RWPE1 (cell line): ENCODE data around the gene CACNA1B.

ENCODE experiments used
- CTCF ChIA-PET: fragments of 350-600 bp; sonication (Branson Sonifier 250); formaldehyde crosslinking; extraction: SDS; loops from one replicate; lab custom pipeline; 2021; lab: Yijun Ruan, JAX
- POLR2A ChIA-PET: fragments of 400-600 bp; formaldehyde crosslinking; extraction: SDS; loops from one replicate; lab custom pipeline; 2020; ENCODE audit warnings: antibody characterized with exemption; ENCODE audit not compliant: low non-redundant PET; lab: Yijun Ruan, JAX
- DNase-seq: peaks from one replicate; pipeline ENCODE4 v3.0.0; 2012; ENCODE audit warnings: low spot score
- H3K27ac ChIP-seq: fragments of 450-650 bp; 2 replicates; pipeline ENCODE4 v1.5.1; 2017
- CTCF ChIP-seq: fragments of 450-650 bp; conservative IDR thresholded peaks from 2 replicates; pipeline ENCODE4 v1.5.1; 2017; ENCODE audit warnings: low read depth, mild to moderate bottlenecking

CACNA1B gene

GRCh38 chr9:137838576-137838975, 39.0 kb upstream of the CACNA1B start:
- ChIA-PET CTCF (interaction anchor here (0.7 kb wide), 1 partner anchor 218 kb away, joined by 3 read pairs; no protein-coding TSS in a partner anchor), POLR2A (no interaction called here)
- no peak for TF ChIP-seq CTCF

DNA sequence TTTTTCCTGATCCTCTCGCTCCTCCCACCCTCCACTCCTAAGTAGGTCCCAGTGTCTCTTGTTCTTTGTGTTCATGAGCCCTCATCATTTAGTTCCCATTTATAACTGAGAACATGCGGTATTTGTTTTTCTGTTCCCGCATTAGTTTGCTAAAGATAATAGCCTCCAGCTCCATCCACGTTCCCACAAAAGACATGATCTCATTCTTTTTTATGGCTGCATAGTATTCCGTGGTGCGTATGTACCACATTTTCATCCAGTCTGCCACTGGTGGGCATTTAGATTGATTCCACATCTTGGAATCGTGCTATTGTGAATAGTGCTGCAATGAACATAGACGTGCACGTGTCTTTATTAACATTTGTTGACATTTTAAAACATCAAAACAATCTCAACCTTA, 34.2 kb upstream of the CACNA1B start:
- ChIA-PET CTCF (no interaction called here), POLR2A (no interaction called here)
- no peak for TF ChIP-seq CTCF
- no peak overlapping the region for H3K27ac ChIP-seq
- DNase-seq = no peak

More at GRCh38 chr9:137838576-137838975, 39.0 kb upstream of the CACNA1B start:
- H3K27ac ChIP-seq = no peak overlapping the region
- DNase-seq = no peak

- H3K27ac ChIP-seq = no peak overlapping the region
- DNase-seq = no peak
- ChIA-PET CTCF (no interaction called here), POLR2A (no interaction called here)
- TF ChIP-seq CTCF = no peak
Observed at GRCh38 chr9:137851516-137852267, 25.9 kb upstream of the CACNA1B start.

- ChIA-PET CTCF (interaction anchor here (0.7 kb wide), 1 partner anchor 201 kb away, joined by 5 read pairs; no protein-coding TSS in a partner anchor), POLR2A (no interaction called here)
- no peak for DNase-seq
- no peak overlapping the region for H3K27ac ChIP-seq
- TF ChIP-seq CTCF = no peak
Observed at GRCh38 chr9:137853392-137853995, 24.1 kb upstream of the CACNA1B start.

DNA sequence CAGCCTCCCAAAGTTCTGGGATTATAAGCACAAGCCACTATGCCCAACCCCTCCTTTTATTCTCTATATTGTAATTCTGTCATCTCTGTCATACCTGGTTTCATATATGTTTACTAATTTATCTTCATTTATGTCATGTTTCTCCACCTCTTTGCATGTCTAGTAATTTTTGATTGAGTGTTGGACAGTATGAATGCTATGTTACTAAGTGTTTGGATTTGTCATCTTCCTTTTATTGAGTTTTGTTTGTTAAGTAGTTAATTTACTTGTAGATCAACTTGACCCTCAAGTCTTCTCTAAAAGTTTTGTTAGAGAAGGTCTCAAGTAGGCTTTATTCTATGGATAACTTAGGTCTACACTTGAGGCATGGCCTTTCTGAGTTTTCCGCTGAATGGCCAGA, 17.2 kb upstream of the CACNA1B start:
- POLR2A ChIA-PET = no interaction called here
- no peak overlapping the region for H3K27ac ChIP-seq
- TF ChIP-seq CTCF = no peak
- no peak for DNase-seq
- CTCF ChIA-PET = no interaction called here

GRCh38 chr9:137865581-137866145, 11.9 kb upstream of the CACNA1B start:
- CTCF ChIA-PET = no interaction called here
- TF ChIP-seq CTCF = no peak
- POLR2A ChIA-PET = no interaction called here
- no peak for DNase-seq
- no peak overlapping the region for H3K27ac ChIP-seq
